IMR-90 (cell line): ENCODE measurements around the gene CYP39A1. TPM values are rescaled to one million over a fixed set of nuclear protein-coding genes. Genes with fewer than 3 reads are reported as not detected.

Experiments
- ATAC-seq: fragments of 200-7000 bp; cut with Tn5 transposase; 2 replicates; pipeline ENCODE4 v1.9.1; 2020; ENCODE audit warnings: low read depth, mild to moderate bottlenecking, moderate library complexity
- BruUV-seq: library from RNA; stranded (reverse); fragments of 400-500 nt; replicated peaks from 2 replicates; lab custom pipeline; 2021; lab: Mats Ljungman, UMichigan
- CTCF ChIA-PET: fragments of 300-600 bp; formaldehyde crosslinking; extraction: SDS; loops from one replicate; lab custom pipeline; 2021; ENCODE audit warnings: antibody characterized with exemption; lab: Yijun Ruan, JAX
- POLR2A ChIA-PET: fragments of 300-600 bp; sonication (Branson Sonifier 250); formaldehyde crosslinking; loops from one replicate; lab custom pipeline; 2022; ENCODE audit warnings: antibody characterized with exemption; ENCODE audit not compliant: unreplicated experiment; lab: Charles Lee
- DNase-seq: peaks from one replicate; pipeline ENCODE4 v3.0.0; 2013
- H2AFZ ChIP-seq: replicated peaks from 2 replicates; pipeline ENCODE3; 2013; ENCODE audit warnings: low read length, mild to moderate bottlenecking; ENCODE audit not compliant: poor library complexity
- H2AK5ac ChIP-seq: 2 replicates; pipeline ENCODE4 v1.6.1; 2013; ENCODE audit warnings: low read depth, low read length, inconsistent platforms
- H2AK9ac ChIP-seq: replicated peaks from 2 replicates; pipeline ENCODE3; 2013; ENCODE audit warnings: mild to moderate bottlenecking, low read depth, low read length, moderate library complexity; ENCODE audit not compliant: poor library complexity
- H2BK120ac ChIP-seq: 2 replicates; pipeline ENCODE4 v1.6.1; 2013; ENCODE audit warnings: low read depth, low read length, inconsistent platforms
- H2BK15ac ChIP-seq: 3 replicates; pipeline ENCODE4 v1.6.1; 2013; ENCODE audit warnings: low read depth, low read length, inconsistent platforms
- H2BK20ac ChIP-seq: 2 replicates; pipeline ENCODE4 v1.6.1; 2013; ENCODE audit warnings: low read depth, mild to moderate bottlenecking, inconsistent platforms, low read length, moderate library complexity
- H2BK5ac ChIP-seq: 2 replicates; pipeline ENCODE4 v1.6.1; 2013; ENCODE audit warnings: mild to moderate bottlenecking, low read depth, low read length, inconsistent platforms; ENCODE audit not compliant: poor library complexity, severe bottlenecking
- H3K14ac ChIP-seq: replicated peaks from 2 replicates; pipeline ENCODE4 v1.6.1; 2013; ENCODE audit warnings: low read depth, low read length, inconsistent platforms
- H3K18ac ChIP-seq: 2 replicates; pipeline ENCODE4 v1.6.1; 2013; ENCODE audit warnings: low read depth, low read length, control low read depth
- H3K23ac ChIP-seq: 2 replicates; pipeline ENCODE4 v1.6.1; 2013; ENCODE audit warnings: low read depth, low read length, inconsistent platforms
- H3K27ac ChIP-seq: 2 replicates; pipeline ENCODE4 v1.5.1; 2013; ENCODE audit warnings: mild to moderate bottlenecking, control low read depth, low read length; ENCODE audit not compliant: insufficient read depth
- H3K27me3 ChIP-seq: 2 replicates; pipeline ENCODE4 v1.6.1; 2013; ENCODE audit warnings: low read length; ENCODE audit not compliant: control insufficient read depth, insufficient read depth
- H3K36me3 ChIP-seq: 2 replicates; pipeline ENCODE4 v1.6.1; 2013; ENCODE audit warnings: low read length, mixed read lengths; ENCODE audit not compliant: control insufficient read depth, insufficient read depth
- H3K4ac ChIP-seq: 2 replicates; pipeline ENCODE4 v1.6.1; 2013; ENCODE audit warnings: low read depth, low read length, inconsistent platforms
- H3K4me1 ChIP-seq: 2 replicates; pipeline ENCODE4 v1.6.1; 2013; ENCODE audit warnings: low read length, mixed read lengths; ENCODE audit not compliant: control insufficient read depth, insufficient read depth
- H3K4me2 ChIP-seq: 2 replicates; pipeline ENCODE4 v1.6.1; 2013; ENCODE audit warnings: low read depth, mild to moderate bottlenecking, control low read depth, low read length, moderate library complexity
- H3K4me3 ChIP-seq: 2 replicates; pipeline ENCODE4 v1.5.1; 2013; ENCODE audit warnings: low read depth, mild to moderate bottlenecking, control low read depth, low read length, moderate library complexity; ENCODE audit not compliant: insufficient read depth
- H3K56ac ChIP-seq: 2 replicates; pipeline ENCODE4 v1.6.1; 2013; ENCODE audit warnings: low read length, inconsistent platforms; ENCODE audit not compliant: insufficient read depth; ENCODE audit errors: extremely low read depth
- H3K79me1 ChIP-seq, 2 experiments: 2 replicates each; pipeline ENCODE4 v1.6.1; 2013; ENCODE audit warnings: low read length in 2 of 2, inconsistent platforms in 1 of 2, low read depth in 1 of 2
- H3K9ac ChIP-seq: 2 replicates; pipeline ENCODE4 v1.6.1; 2013; ENCODE audit warnings: low read depth, low read length, control low read depth
- H3K9me1 ChIP-seq: 2 replicates; pipeline ENCODE4 v1.6.1; 2013; ENCODE audit warnings: low read length, inconsistent platforms; ENCODE audit not compliant: insufficient read depth
- H3K9me3 ChIP-seq: 2 replicates; pipeline ENCODE4 v1.6.1; 2013; ENCODE audit warnings: low read length; ENCODE audit not compliant: control insufficient read depth, insufficient read depth
- H4K20me1 ChIP-seq: 2 replicates; pipeline ENCODE4 v1.6.1; 2013; ENCODE audit warnings: low read length, inconsistent platforms; ENCODE audit not compliant: insufficient read depth
- H4K5ac ChIP-seq: 2 replicates; pipeline ENCODE4 v1.6.1; 2013; ENCODE audit warnings: mild to moderate bottlenecking, low read depth, low read length, control low read depth
- H4K8ac ChIP-seq, 2 experiments: 2 replicates each; pipeline ENCODE4 v1.6.1; 2013; ENCODE audit warnings: low read depth in 2 of 2, low read length in 2 of 2, control low read depth in 1 of 2, inconsistent platforms in 1 of 2
- H4K91ac ChIP-seq: 2 replicates; pipeline ENCODE4 v1.6.1; 2013; ENCODE audit warnings: low read depth, low read length, inconsistent platforms; ENCODE audit not compliant: insufficient read depth
- BHLHE40 ChIP-seq: fragments of 150-350 bp; IDR thresholded peaks from 2 replicates; pipeline ENCODE4 v1.6.1; 2016; ENCODE audit warnings: mild to moderate bottlenecking, low read depth, low read length
- CEBPB ChIP-seq: IDR thresholded peaks from 2 replicates; pipeline ENCODE4 v1.6.1; 2012; ENCODE audit warnings: low read depth, low read length, improper control_type of control experiment
- CHD1 ChIP-seq: IDR thresholded peaks from 2 replicates; pipeline ENCODE4 v1.6.1; 2012; ENCODE audit warnings: low read depth, low read length, improper control_type of control experiment
- MAFK ChIP-seq: IDR thresholded peaks from 2 replicates; pipeline ENCODE4 v1.6.1; 2012; ENCODE audit warnings: low read depth, low read length, improper control_type of control experiment
- MAZ ChIP-seq: IDR thresholded peaks from 2 replicates; pipeline ENCODE4 v1.6.1; 2012; ENCODE audit warnings: low read depth, mild to moderate bottlenecking, low read length, improper control_type of control experiment, moderate library complexity, borderline replicate concordance
- MXI1 ChIP-seq: IDR thresholded peaks from 2 replicates; pipeline ENCODE4 v1.6.1; 2012; ENCODE audit warnings: low read depth, mild to moderate bottlenecking, low read length, moderate library complexity, borderline replicate concordance
- NFE2L2 ChIP-seq: fragments of 150-350 bp; IDR thresholded peaks from 2 replicates; pipeline ENCODE4 v1.6.1; 2016; ENCODE audit warnings: low read depth, mild to moderate bottlenecking, low read length
- POLR2A ChIP-seq: IDR thresholded peaks from 2 replicates; pipeline ENCODE4 v1.6.1; 2012; ENCODE audit warnings: mild to moderate bottlenecking, low read depth, low read length
- RAD21 ChIP-seq: IDR thresholded peaks from 2 replicates; pipeline ENCODE4 v1.6.1; 2012; ENCODE audit warnings: low read length, improper control_type of control experiment
- RFX5 ChIP-seq: IDR thresholded peaks from 2 replicates; pipeline ENCODE4 v1.8.0; 2012; ENCODE audit warnings: low read depth, mild to moderate bottlenecking, low read length, moderate library complexity
- WGBS, 2 experiments: methylation state at CpG; one replicate each; pipeline versions ENCODE4 v1.1.5 to v1.1.7; 2013; ENCODE audit warnings: missing lambda C conversion rate in 2 of 2; ENCODE audit not compliant: insufficient read length in 1 of 2; ENCODE audit errors: extremely low coverage in 2 of 2; 5-methylcytosine and 5-hydroxymethylcytosine counted together
- dilution Hi-C: fragments of 300-500 bp; cut with HindIII; formaldehyde crosslinking; loops from one replicate; pipeline ENCODE4 v1.14.3; 2018; ENCODE audit warnings: low sequenced_read_pairs; ENCODE audit not compliant: unreplicated experiment
- in situ Hi-C: fragments of 300-500 bp; cut with MboI; formaldehyde crosslinking; loops from 3 replicates; pipeline ENCODE4 v1.14.3; 2019; ENCODE audit warnings: low sequenced_read_pairs, inconsistent platforms, mixed read lengths
- intact Hi-C: fragments of 100-400 bp; cut with micrococcal nuclease; formaldehyde crosslinking; loops from 2 replicates; pipeline ENCODE4 v1.10.0; 2022
- polyA plus RNA-seq, 3 experiments: library from polyadenylated mRNA; depleted of rRNA; stranded (reverse); fragments of >200 nt; gene quantifications; 2 replicates each; pipeline ENCODE4 v1.2.3, GENCODE V29; 2012; ENCODE audit warnings: low replicate concordance in 1 of 3
- total RNA-seq: library from RNA; depleted of rRNA; stranded (reverse); fragments of >200 nt; gene quantifications from 2 replicates; pipeline ENCODE4 v1.2.3, GENCODE V29; 2012

The CYP39A1 gene
- total and polyA plus RNA-seq, 2 of the 4 experiments (the other 2 are of a cell fraction), result 0.03 TPM; not detected in 1

DNA sequence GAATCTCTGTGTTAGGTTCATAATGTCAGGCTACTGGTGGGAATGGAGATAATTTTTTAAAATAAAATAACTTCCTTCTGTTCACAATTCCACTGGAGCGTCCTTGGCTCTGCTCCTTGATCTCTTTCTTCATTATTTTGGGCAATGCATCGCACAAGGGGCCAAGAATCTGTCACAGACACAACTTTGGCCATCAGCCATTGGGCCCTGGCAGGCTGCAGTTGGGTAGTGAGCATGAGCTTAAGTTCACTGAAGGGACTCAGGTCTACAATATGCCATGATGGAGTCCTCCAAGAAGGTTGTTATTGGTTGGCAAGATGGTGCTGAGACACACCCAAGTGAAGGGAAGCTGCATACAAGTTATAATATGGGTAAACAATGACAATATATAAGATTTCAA, 40.0 kb downstream of the CYP39A1 start:
- Histone ChIP-seq H3K14ac (no peak overlapping the region), H2AK9ac (no peak overlapping the region), H2BK120ac (no peak overlapping the region), H3K9me1 (no peaks in the 10 kb centered on the region), H3K27me3 (no peaks in the 10 kb centered on the region), H3K4me2 (no peak overlapping the region), H4K20me1 (no peaks in the 10 kb centered on the region), H3K4me1 (no peaks in the 10 kb centered on the region), H4K5ac (no peak overlapping the region), H4K8ac (no peak overlapping the region), H3K79me1 (no peaks in the 10 kb centered on the region), H3K4me3 (no peak overlapping the region), H3K27ac (no peak overlapping the region), H3K23ac (no peak overlapping the region), H2AK5ac (no peak overlapping the region), H3K9ac (no peak overlapping the region), H2AFZ (no peak overlapping the region), H3K56ac (no peak overlapping the region), H3K18ac (no peak overlapping the region), H3K4ac (no peak overlapping the region), H3K9me3 (no peaks in the 10 kb centered on the region), H2BK15ac (no peak overlapping the region), H4K91ac (no peak overlapping the region), H3K36me3 (no peaks in the 10 kb centered on the region), H2BK20ac (no peak overlapping the region), H2BK5ac (no peak overlapping the region)
- POLR2A ChIA-PET, result no interaction called here
- dilution Hi-C loops (no loop called here), in situ Hi-C loops (no loop called here), intact Hi-C loops (no loop called here)
- BruUV-seq, result no TSS peak
- WGBS, 2 experiments, result no CpG with 5 or more reads among the region's 2 CpGs
- CTCF ChIA-PET, result no interaction called here
- TF ChIP-seq MAZ (no peak), CHD1 (no peak), RAD21 (no peak), BHLHE40 (no peak), CEBPB (no peak), POLR2A (no peak), MXI1 (no peak), MAFK (no peak), NFE2L2 (no peak), RFX5 (no peak)
- DNase-seq (no peak), ATAC-seq (no peak)
